Neural progenitor cell (in vitro differentiated cells): ENCODE data around the gene SHBG. TPM values are rescaled to one million over a fixed set of nuclear protein-coding genes. Genes with fewer than 3 reads are reported as not detected.
"Not testable (repeated sequence)": the region's sequence is repeated elsewhere in the genome, so short reads cannot be mapped to it uniquely, and the experiment has no call there.

Source experiments
- DNase-seq: peaks from one replicate; pipeline ENCODE4 v3.0.0-alpha.2; 2016; ENCODE audit warnings: low spot score
- H2AFZ ChIP-seq: fragments of 200-600 bp; sonication (generic); replicated peaks from 2 replicates; pipeline ENCODE4 v1.6.1; 2016; ENCODE audit warnings: antibody characterized with exemption
- H3F3A ChIP-seq: fragments of 200-600 bp; sonication (generic); 2 replicates; pipeline ENCODE4 v1.6.1; 2016; ENCODE audit warnings: antibody characterized with exemption, low read depth
- H3K27ac ChIP-seq: fragments of 200-600 bp; sonication (generic); 2 replicates; pipeline ENCODE4 v1.5.1; 2016; ENCODE audit warnings: mild to moderate bottlenecking
- H3K27me3 ChIP-seq: fragments of 200-600 bp; sonication (generic); 2 replicates; pipeline ENCODE4 v1.6.1; 2016; ENCODE audit warnings: mild to moderate bottlenecking, moderate library complexity
- H3K36me3 ChIP-seq: fragments of 200-600 bp; sonication (generic); 2 replicates; pipeline ENCODE4 v1.5.1; 2016
- H3K4me1 ChIP-seq: fragments of 200-600 bp; sonication (generic); 2 replicates; pipeline ENCODE4 v1.6.1; 2016; ENCODE audit warnings: mixed run types
- H3K4me2 ChIP-seq: fragments of 200-600 bp; sonication (generic); 2 replicates; pipeline ENCODE4 v1.6.1; 2016
- H3K4me3 ChIP-seq: fragments of 200-600 bp; sonication (generic); 2 replicates; pipeline ENCODE4 v1.5.1; 2016
- H3K79me2 ChIP-seq: fragments of 200-600 bp; sonication (generic); 2 replicates; pipeline ENCODE4 v1.6.1; 2016; ENCODE audit warnings: low read depth
- H3K9ac ChIP-seq: fragments of 200-600 bp; sonication (generic); 2 replicates; pipeline ENCODE4 v1.6.1; 2016
- H3K9me3 ChIP-seq: fragments of 200-600 bp; sonication (generic); 2 replicates; pipeline ENCODE4 v1.5.1; 2016; ENCODE audit warnings: low read depth
- H4K20me1 ChIP-seq: fragments of 200-600 bp; sonication (generic); 2 replicates; pipeline ENCODE4 v1.6.1; 2016; ENCODE audit warnings: low read depth
- H3K27ac Mint-ChIP-seq: 3 replicates; pipeline ENCODE4 v1.8.0; 2021; ENCODE audit warnings: mixed read lengths
- H3K27me3 Mint-ChIP-seq: 2 replicates; pipeline ENCODE4 v1.8.0; 2022; ENCODE audit warnings: low read depth, mild to moderate bottlenecking, inconsistent platforms, moderate library complexity, mixed read lengths; ENCODE audit not compliant: insufficient read depth
- H3K36me3 Mint-ChIP-seq: 3 replicates; pipeline ENCODE4 v1.8.0; 2021; ENCODE audit warnings: mixed read lengths
- H3K4me1 Mint-ChIP-seq: 3 replicates; pipeline ENCODE4 v1.8.0; 2021; ENCODE audit warnings: mixed read lengths
- H3K4me3 Mint-ChIP-seq: 3 replicates; pipeline ENCODE4 v1.8.0; 2021; ENCODE audit warnings: mild to moderate bottlenecking, moderate library complexity, mixed read lengths
- H3K9me3 Mint-ChIP-seq: 3 replicates; pipeline ENCODE4 v1.8.0; 2020; ENCODE audit warnings: mixed read lengths
- EZH2 ChIP-seq: fragments of 200-600 bp; sonication (generic); IDR thresholded peaks from 2 replicates; pipeline ENCODE4 v1.6.1; 2017; ENCODE audit warnings: antibody characterized with exemption, mild to moderate bottlenecking, moderate library complexity
- EZH2phosphoT487 ChIP-seq: fragments of 200-600 bp; sonication (generic); IDR thresholded peaks from 2 replicates; pipeline ENCODE4 v1.6.1; 2017; ENCODE audit warnings: antibody characterized with exemption
- total RNA-seq: library from RNA; depleted of rRNA; stranded (reverse); fragments of >200 nt; gene quantifications from 2 replicates; pipeline ENCODE4 v1.2.3, GENCODE V29; 2015; ENCODE audit warnings: low replicate concordance
- TF ChIP-seq, protein P1 (sequence below): fragments of 200-600 bp; sonication (generic); IDR thresholded peaks from 2 replicates; pipeline ENCODE4 v1.5.1; 2017; ENCODE audit warnings: antibody characterized with exemption, mild to moderate bottlenecking

SHBG gene
- total RNA-seq, 1 donor from 2014 or later, result not detected

DNA sequence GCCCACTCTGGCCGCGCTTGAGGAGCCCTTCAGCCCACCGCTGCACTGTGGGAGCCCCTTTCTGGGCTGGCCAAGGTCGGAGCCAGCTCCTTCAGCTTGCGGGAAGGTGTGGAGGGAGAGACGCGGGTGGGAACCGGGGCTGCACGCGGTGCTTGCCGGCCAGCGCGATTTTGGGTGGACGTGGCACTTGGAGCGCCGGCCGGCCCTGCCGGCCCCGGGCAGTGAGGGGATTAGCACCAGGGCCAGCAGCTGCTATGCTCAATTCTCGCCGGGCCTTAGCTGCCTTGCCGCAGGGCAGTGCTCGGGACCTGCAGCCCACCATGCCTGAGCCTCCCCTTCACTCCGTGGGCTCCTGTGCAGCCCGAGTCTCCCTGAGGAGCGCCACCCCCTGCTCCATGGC is 10.8 kb downstream of the SHBG start:
- no peaks in the 10 kb centered on the region for H3K27me3 ChIP-seq
- H3K36me3 Mint-ChIP-seq, result no peaks in the 10 kb centered on the region
- no peak for DNase-seq
- no peaks in the 10 kb centered on the region for H3F3A ChIP-seq
- H3K79me2 ChIP-seq, result no peaks in the 10 kb centered on the region
- peaks cover 7% of the 10 kb centered on the region for H3K4me1 ChIP-seq
- no peaks in the 10 kb centered on the region for H3K9me3 ChIP-seq
- H4K20me1 ChIP-seq, result no peaks in the 10 kb centered on the region
- no peak overlapping the region for H3K27ac ChIP-seq
- H3K9me3 Mint-ChIP-seq, result no peaks in the 10 kb centered on the region
- H3K27me3 Mint-ChIP-seq, result peaks cover 2% of the 10 kb centered on the region
- H3K4me1 Mint-ChIP-seq, result peaks cover 9% of the 10 kb centered on the region
- no peak overlapping the region for H2AFZ ChIP-seq
- TF ChIP-seq, protein P1, sequence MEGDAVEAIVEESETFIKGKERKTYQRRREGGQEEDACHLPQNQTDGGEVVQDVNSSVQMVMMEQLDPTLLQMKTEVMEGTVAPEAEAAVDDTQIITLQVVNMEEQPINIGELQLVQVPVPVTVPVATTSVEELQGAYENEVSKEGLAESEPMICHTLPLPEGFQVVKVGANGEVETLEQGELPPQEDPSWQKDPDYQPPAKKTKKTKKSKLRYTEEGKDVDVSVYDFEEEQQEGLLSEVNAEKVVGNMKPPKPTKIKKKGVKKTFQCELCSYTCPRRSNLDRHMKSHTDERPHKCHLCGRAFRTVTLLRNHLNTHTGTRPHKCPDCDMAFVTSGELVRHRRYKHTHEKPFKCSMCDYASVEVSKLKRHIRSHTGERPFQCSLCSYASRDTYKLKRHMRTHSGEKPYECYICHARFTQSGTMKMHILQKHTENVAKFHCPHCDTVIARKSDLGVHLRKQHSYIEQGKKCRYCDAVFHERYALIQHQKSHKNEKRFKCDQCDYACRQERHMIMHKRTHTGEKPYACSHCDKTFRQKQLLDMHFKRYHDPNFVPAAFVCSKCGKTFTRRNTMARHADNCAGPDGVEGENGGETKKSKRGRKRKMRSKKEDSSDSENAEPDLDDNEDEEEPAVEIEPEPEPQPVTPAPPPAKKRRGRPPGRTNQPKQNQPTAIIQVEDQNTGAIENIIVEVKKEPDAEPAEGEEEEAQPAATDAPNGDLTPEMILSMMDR, result no peak
- no peak for TF ChIP-seq EZH2
- TF ChIP-seq EZH2phosphoT487, result no peak
- H3K4me3 Mint-ChIP-seq, result no peak overlapping the region
- no peak overlapping the region for H3K27ac Mint-ChIP-seq
- H3K9ac ChIP-seq, result no peak overlapping the region
- H3K4me3 ChIP-seq, result no peak overlapping the region
- H3K36me3 ChIP-seq, result no peaks in the 10 kb centered on the region
- no peak overlapping the region for H3K4me2 ChIP-seq

DNA sequence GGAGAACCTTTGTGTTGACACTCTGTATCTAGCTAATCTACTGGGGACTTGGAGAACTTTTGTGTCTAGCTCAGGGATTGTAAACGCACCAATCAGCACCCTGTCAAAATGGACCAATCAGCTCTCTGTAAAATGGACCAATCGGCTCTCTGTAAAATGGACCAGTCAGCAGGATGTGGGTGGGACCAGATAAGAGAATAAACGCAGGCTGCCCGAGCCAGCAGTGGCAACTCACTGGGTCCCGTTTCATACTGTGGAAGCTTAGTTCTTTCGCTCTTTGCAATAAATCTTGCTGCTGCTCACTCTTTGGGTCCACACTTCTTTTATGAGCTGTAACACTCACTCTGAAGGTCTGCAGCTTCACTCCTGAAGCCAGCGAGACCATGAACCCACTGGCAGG is 11.7 kb downstream of the SHBG start:
- not testable (repeated sequence) for H3K36me3 Mint-ChIP-seq, H3K27ac ChIP-seq, H3K9me3 Mint-ChIP-seq, H3K4me1 ChIP-seq, H3K27me3 ChIP-seq, H3K9ac ChIP-seq, H3K36me3 ChIP-seq, H3K4me3 ChIP-seq, H3K27me3 Mint-ChIP-seq, H3K9me3 ChIP-seq, H3K4me2 ChIP-seq, H2AFZ ChIP-seq, H4K20me1 ChIP-seq, DNase-seq, H3K27ac Mint-ChIP-seq, H3K4me1 Mint-ChIP-seq, H3F3A ChIP-seq, H3K79me2 ChIP-seq
- peak overlapping the region; percentile 24 for H3K4me3 Mint-ChIP-seq

DNA sequence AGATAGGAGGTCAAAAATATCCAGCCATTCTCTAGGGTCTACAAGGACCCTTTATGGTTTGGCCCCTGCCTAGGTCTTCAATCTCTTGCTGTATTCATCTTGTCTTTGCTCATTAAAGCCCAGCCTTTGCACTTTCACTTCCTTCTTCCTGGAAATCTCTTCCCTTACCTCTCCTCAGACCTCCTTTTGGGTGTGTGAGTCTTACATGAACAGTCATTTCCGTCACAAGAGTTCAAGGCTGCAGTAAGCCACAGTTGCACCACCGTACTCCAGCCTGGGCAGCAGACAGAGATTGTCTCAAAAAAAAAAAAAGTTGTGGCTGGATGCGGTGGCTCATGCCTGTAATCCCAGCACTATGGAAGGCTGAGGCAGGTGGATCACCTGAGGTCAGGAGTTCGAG is 14.8 kb downstream of the SHBG start:
- H3F3A ChIP-seq, result peaks cover 2% of the 10 kb centered on the region
- H3K27me3 ChIP-seq, result peaks cover 3% of the 10 kb centered on the region
- H3K27ac Mint-ChIP-seq, result no peak overlapping the region
- no peaks in the 10 kb centered on the region for H3K9me3 ChIP-seq
- H3K79me2 ChIP-seq, result no peaks in the 10 kb centered on the region
- H3K27me3 Mint-ChIP-seq, result peaks cover 5% of the 10 kb centered on the region
- no peak overlapping the region for H3K9ac ChIP-seq
- H3K9me3 Mint-ChIP-seq, result no peaks in the 10 kb centered on the region
- no peaks in the 10 kb centered on the region for H3K4me1 ChIP-seq
- no peak overlapping the region for H3K4me3 Mint-ChIP-seq
- no peaks in the 10 kb centered on the region for H3K36me3 ChIP-seq
- no peak overlapping the region for H2AFZ ChIP-seq
- TF ChIP-seq EZH2phosphoT487 (no peak), EZH2 (no peak)
- TF ChIP-seq, protein P1, result no peak
- H4K20me1 ChIP-seq, result no peaks in the 10 kb centered on the region
- H3K4me2 ChIP-seq, result no peak overlapping the region
- H3K36me3 Mint-ChIP-seq, result no peaks in the 10 kb centered on the region
- H3K4me1 Mint-ChIP-seq, result peaks cover 1% of the 10 kb centered on the region
- no peak overlapping the region for H3K27ac ChIP-seq
- no peak overlapping the region for H3K4me3 ChIP-seq
- no peak for DNase-seq

DNA sequence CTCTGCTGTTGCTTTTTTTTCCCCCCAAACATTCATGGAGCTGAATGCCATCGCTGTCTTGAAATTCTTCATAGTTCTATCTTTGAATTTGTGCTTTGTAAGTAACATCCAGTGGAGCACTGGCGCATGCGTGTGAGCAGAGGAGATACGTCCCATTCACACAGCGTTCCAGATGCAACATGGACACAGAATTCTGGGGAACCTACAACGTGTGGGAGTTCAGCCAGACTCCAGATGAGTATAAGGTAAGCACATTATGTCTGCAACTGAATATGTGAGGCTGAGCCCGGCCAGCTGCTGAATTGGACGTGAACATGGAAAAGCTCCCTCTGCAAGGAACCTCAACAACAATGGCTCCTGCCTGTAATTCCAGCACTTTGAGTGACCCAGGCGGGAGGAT is 16.5 kb downstream of the SHBG start:
- H3K9ac ChIP-seq, result no peak overlapping the region
- H3K27me3 Mint-ChIP-seq, result peaks cover 7% of the 10 kb centered on the region
- no peaks in the 10 kb centered on the region for H3K4me1 ChIP-seq
- no peak for DNase-seq
- H3K9me3 ChIP-seq, result no peaks in the 10 kb centered on the region
- H3K36me3 Mint-ChIP-seq, result no peaks in the 10 kb centered on the region
- H3K27me3 ChIP-seq, result peaks cover 14% of the 10 kb centered on the region
- TF ChIP-seq, protein P1, result no peak
- TF ChIP-seq EZH2 (no peak), EZH2phosphoT487 (no peak)
- no peak overlapping the region for H3K4me2 ChIP-seq
- H3K27ac ChIP-seq, result no peak overlapping the region
- H3K4me3 Mint-ChIP-seq, result no peak overlapping the region
- no peak overlapping the region for H2AFZ ChIP-seq
- peaks cover 17% of the 10 kb centered on the region for H3F3A ChIP-seq
- no peak overlapping the region for H3K4me3 ChIP-seq
- H3K36me3 ChIP-seq, result no peaks in the 10 kb centered on the region
- H3K4me1 Mint-ChIP-seq, result peaks cover 13% of the 10 kb centered on the region
- no peaks in the 10 kb centered on the region for H4K20me1 ChIP-seq
- no peaks in the 10 kb centered on the region for H3K9me3 Mint-ChIP-seq
- H3K27ac Mint-ChIP-seq, result no peak overlapping the region
- H3K79me2 ChIP-seq, result no peaks in the 10 kb centered on the region
